ENCODE data around the gene KLHL20. TPM values are rescaled to one million over a fixed set of nuclear protein-coding genes. Genes with fewer than 3 reads are reported as not detected.

Gene KLHL20
- total and polyA plus RNA-seq, 2 experiments from 2014 or later, result 12.3 to 14.5 TPM

- Histone ChIP-seq H3K4me3 (peak overlapping the region; percentile 96), H3K9me2 (ENCODE audit: insufficient read depth) (no peaks in the 10 kb centered on the region), H3K79me2 (replicated peaks; ENCODE audit: insufficient read depth) (peaks cover 61% of the 10 kb centered on the region), H3K27ac (ENCODE audit: low read depth) (peak overlapping the region; percentile 99), H3K4me2 (peak overlapping the region; percentile 95), H4K20me1 (replicated peaks; ENCODE audit: insufficient read depth) (peaks cover 13% of the 10 kb centered on the region; the same call in 1 of the 2 replicates), H2AFZ (peak overlapping the region; percentile 60; the same call in 1 of the 2 replicates), H3K36me3 (ENCODE audit: insufficient read depth) (peaks cover 17% of the 10 kb centered on the region), H3F3A (replicated peaks; ENCODE audit: low read depth) (peaks cover 4% of the 10 kb centered on the region; the same call in 1 of the 2 replicates), H3K4me1 (ENCODE audit: insufficient read depth) (peaks cover 7% of the 10 kb centered on the region), H3K27me3 (ENCODE audit: insufficient read depth) (no peaks in the 10 kb centered on the region)
- Mint-ChIP-seq H3K4me3 (peak overlapping the region; percentile 100), H3K9me3 (no peaks in the 10 kb centered on the region; the same call in 2 of the 3 replicates), H3K27me3 (ENCODE audit: insufficient read depth, low read depth, poor library complexity) (no peaks in the 10 kb centered on the region), H3K36me3 (ENCODE audit: low read depth) (peaks cover 24% of the 10 kb centered on the region), H3K4me1 (peaks cover 11% of the 10 kb centered on the region), H3K27ac (peak overlapping the region; percentile 99)
- TF ChIP-seq ZNF462 (CRISPR knock-in tag; IDR thresholded peaks at IDR 0.05), result no peak
- no peak for TF ChIP-seq STAT1 (IDR thresholded peaks at IDR 0.05; ENCODE audit: unreplicated experiment)
- no peak for TF ChIP-seq NANOG (IDR thresholded peaks at IDR 0.05; ENCODE audit: borderline replicate concordance)
- TF ChIP-seq, protein P1, sequence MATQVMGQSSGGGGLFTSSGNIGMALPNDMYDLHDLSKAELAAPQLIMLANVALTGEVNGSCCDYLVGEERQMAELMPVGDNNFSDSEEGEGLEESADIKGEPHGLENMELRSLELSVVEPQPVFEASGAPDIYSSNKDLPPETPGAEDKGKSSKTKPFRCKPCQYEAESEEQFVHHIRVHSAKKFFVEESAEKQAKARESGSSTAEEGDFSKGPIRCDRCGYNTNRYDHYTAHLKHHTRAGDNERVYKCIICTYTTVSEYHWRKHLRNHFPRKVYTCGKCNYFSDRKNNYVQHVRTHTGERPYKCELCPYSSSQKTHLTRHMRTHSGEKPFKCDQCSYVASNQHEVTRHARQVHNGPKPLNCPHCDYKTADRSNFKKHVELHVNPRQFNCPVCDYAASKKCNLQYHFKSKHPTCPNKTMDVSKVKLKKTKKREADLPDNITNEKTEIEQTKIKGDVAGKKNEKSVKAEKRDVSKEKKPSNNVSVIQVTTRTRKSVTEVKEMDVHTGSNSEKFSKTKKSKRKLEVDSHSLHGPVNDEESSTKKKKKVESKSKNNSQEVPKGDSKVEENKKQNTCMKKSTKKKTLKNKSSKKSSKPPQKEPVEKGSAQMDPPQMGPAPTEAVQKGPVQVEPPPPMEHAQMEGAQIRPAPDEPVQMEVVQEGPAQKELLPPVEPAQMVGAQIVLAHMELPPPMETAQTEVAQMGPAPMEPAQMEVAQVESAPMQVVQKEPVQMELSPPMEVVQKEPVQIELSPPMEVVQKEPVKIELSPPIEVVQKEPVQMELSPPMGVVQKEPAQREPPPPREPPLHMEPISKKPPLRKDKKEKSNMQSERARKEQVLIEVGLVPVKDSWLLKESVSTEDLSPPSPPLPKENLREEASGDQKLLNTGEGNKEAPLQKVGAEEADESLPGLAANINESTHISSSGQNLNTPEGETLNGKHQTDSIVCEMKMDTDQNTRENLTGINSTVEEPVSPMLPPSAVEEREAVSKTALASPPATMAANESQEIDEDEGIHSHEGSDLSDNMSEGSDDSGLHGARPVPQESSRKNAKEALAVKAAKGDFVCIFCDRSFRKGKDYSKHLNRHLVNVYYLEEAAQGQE (IDR thresholded peaks at IDR 0.05; ENCODE audit: unreplicated experiment), result no peak
- TF ChIP-seq ZNF331 (CRISPR knock-in tag; IDR thresholded peaks at IDR 0.05; ENCODE audit: low read depth), result no peak
- no peak for TF ChIP-seq JUNB (IDR thresholded peaks at IDR 0.05; ENCODE audit: unreplicated experiment)
- TF ChIP-seq EZH2 (IDR thresholded peaks at IDR 0.05; ENCODE audit: low read depth, unreplicated experiment), result no peak
- TF ChIP-seq CREB1 (CRISPR knock-in tag; IDR thresholded peaks at IDR 0.05; ENCODE audit: low read depth), result no peak
- no peak for DNase-seq (ENCODE audit: low spot score)
- peak; percentile 63 for ATAC-seq
Observed at GRCh38 chr1:173823781-173824314, 109.1 kb downstream of the KLHL20 start.

All from GM23338 (cell line).